ENCODE results near the gene POLR2A.

DNA sequence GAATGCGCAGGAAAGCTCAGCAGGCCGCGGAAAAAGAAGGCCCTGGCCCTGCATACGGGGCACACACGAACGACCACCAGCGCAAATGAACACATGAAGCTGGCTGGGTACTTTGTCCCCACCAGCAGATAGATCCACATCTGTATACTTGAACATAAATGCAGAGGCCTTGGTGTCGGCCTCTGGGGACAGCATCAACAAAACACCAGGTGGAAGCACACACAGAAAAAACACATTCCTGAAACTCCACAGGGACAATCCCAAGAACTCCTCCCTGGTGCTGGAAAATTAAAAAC is 4.1 kb upstream of the POLR2A start:
- TF ChIP-seq, protein P1, sequence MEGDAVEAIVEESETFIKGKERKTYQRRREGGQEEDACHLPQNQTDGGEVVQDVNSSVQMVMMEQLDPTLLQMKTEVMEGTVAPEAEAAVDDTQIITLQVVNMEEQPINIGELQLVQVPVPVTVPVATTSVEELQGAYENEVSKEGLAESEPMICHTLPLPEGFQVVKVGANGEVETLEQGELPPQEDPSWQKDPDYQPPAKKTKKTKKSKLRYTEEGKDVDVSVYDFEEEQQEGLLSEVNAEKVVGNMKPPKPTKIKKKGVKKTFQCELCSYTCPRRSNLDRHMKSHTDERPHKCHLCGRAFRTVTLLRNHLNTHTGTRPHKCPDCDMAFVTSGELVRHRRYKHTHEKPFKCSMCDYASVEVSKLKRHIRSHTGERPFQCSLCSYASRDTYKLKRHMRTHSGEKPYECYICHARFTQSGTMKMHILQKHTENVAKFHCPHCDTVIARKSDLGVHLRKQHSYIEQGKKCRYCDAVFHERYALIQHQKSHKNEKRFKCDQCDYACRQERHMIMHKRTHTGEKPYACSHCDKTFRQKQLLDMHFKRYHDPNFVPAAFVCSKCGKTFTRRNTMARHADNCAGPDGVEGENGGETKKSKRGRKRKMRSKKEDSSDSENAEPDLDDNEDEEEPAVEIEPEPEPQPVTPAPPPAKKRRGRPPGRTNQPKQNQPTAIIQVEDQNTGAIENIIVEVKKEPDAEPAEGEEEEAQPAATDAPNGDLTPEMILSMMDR (IDR thresholded peaks at IDR 0.05), result no peak
- no peak for TF ChIP-seq POLR2A (IDR thresholded peaks at IDR 0.05)

Data from uterus (tissue), 2 donors.